ENCODE results near the gene IL6ST. TPM values are rescaled to one million over a fixed set of nuclear protein-coding genes. Genes with fewer than 3 reads are reported as not detected.
A peak's percentile ranks its signal among the peaks of the same experiment; 100 is the strongest.
"Not testable (repeated sequence)": the region's sequence is repeated elsewhere in the genome, so short reads cannot be mapped to it uniquely, and the experiment has no call there.

IL6ST gene
- total and polyA plus RNA-seq, 2 donors: 94.1 to 95.9 TPM

- no peaks in the 10 kb centered on the region for H3K27me3 ChIP-seq (ENCODE audit: control insufficient read depth in 2 of 2, insufficient read depth in 1 of 2, low read length in 1 of 2)
- H3K4me3 ChIP-seq (ENCODE audit: low read length in 2 of 2): no peak overlapping the region
- no peak overlapping the region for H3K27ac ChIP-seq (ENCODE audit: low read depth in 1 of 2, low read length in 1 of 2)
- H3K36me3 ChIP-seq (ENCODE audit: control insufficient read depth in 2 of 2, insufficient read depth in 2 of 2, low read length in 1 of 2): peaks cover 12 to 54% of the 10 kb centered on the region in 2 donors
- DNase-seq (ENCODE audit: low read depth in 6 of 9, low spot score in 9 of 9): no peak
- no peaks in the 10 kb centered on the region for H3K9me3 ChIP-seq (ENCODE audit: control insufficient read depth in 2 of 2, insufficient read depth in 1 of 2, low read length in 1 of 2)
- no peaks in the 10 kb centered on the region for H3K4me1 ChIP-seq (ENCODE audit: control insufficient read depth in 2 of 2, insufficient read depth in 2 of 2, low read length in 2 of 2)
Observed at GRCh38 chr5:55966284-55966683, 28.5 kb downstream of the IL6ST start.

- Histone ChIP-seq H3K27me3 (ENCODE audit: control insufficient read depth in 2 of 2, insufficient read depth in 1 of 2, low read length in 1 of 2) (no peaks in the 10 kb centered on the region), H3K4me1 (ENCODE audit: control insufficient read depth in 2 of 2, insufficient read depth in 2 of 2, low read length in 2 of 2) (no peaks in the 10 kb centered on the region), H3K27ac (ENCODE audit: low read depth in 1 of 2, low read length in 1 of 2) (peak overlapping the region in 1 of 2 donors; percentile 5), H3K4me3 (ENCODE audit: low read length in 2 of 2) (no peak overlapping the region), H3K36me3 (ENCODE audit: control insufficient read depth in 2 of 2, insufficient read depth in 2 of 2, low read length in 1 of 2) (peaks cover 14 to 59% of the 10 kb centered on the region in 2 donors), H3K9me3 (ENCODE audit: control insufficient read depth in 2 of 2, insufficient read depth in 1 of 2, low read length in 1 of 2) (no peaks in the 10 kb centered on the region)
- no peak for DNase-seq (ENCODE audit: low read depth in 6 of 9, low spot score in 9 of 9)
- 98% methylated on average over 6 of the region's 6 CpGs for WGBS
Observed at GRCh38 chr5:55965525-55965924, 29.2 kb downstream of the IL6ST start.

- over 99% methylated on average over 7 of the region's 7 CpGs for whole genome bisulfite sequencing
- Histone ChIP-seq H3K4me3 (ENCODE audit: low read length in 2 of 2) (no peak overlapping the region), H3K4me1 (ENCODE audit: control insufficient read depth in 2 of 2, insufficient read depth in 2 of 2, low read length in 2 of 2) (no peaks in the 10 kb centered on the region), H3K27me3 (ENCODE audit: control insufficient read depth in 2 of 2, insufficient read depth in 1 of 2, low read length in 1 of 2) (no peaks in the 10 kb centered on the region), H3K9me3 (ENCODE audit: control insufficient read depth in 2 of 2, insufficient read depth in 1 of 2, low read length in 1 of 2) (no peaks in the 10 kb centered on the region), H3K27ac (ENCODE audit: low read depth in 1 of 2, low read length in 1 of 2) (no peak overlapping the region), H3K36me3 (ENCODE audit: control insufficient read depth in 2 of 2, insufficient read depth in 2 of 2, low read length in 1 of 2) (peaks cover 24 to 75% of the 10 kb centered on the region in 2 donors)
- no peak for DNase-seq (ENCODE audit: low read depth in 6 of 9, low spot score in 9 of 9)
Observed at GRCh38 chr5:55960779-55961178, 34.0 kb downstream of the IL6ST start.

GRCh38 chr5:55959208-55959607, 35.6 kb downstream of the IL6ST start:
- Histone ChIP-seq H3K27me3 (ENCODE audit: control insufficient read depth in 2 of 2, insufficient read depth in 1 of 2, low read length in 1 of 2) (no peaks in the 10 kb centered on the region), H3K4me1 (ENCODE audit: control insufficient read depth in 2 of 2, insufficient read depth in 2 of 2, low read length in 2 of 2) (no peaks in the 10 kb centered on the region), H3K9me3 (ENCODE audit: control insufficient read depth in 2 of 2, insufficient read depth in 1 of 2, low read length in 1 of 2) (no peaks in the 10 kb centered on the region), H3K4me3 (ENCODE audit: low read length in 2 of 2) (no peak overlapping the region), H3K36me3 (ENCODE audit: control insufficient read depth in 2 of 2, insufficient read depth in 2 of 2, low read length in 1 of 2) (peaks cover 32 to 83% of the 10 kb centered on the region in 2 donors), H3K27ac (ENCODE audit: low read depth in 1 of 2, low read length in 1 of 2) (no peak overlapping the region)
- 93% methylated on average over 1 of the region's 1 CpG for whole genome bisulfite sequencing
- DNase-seq (ENCODE audit: low read depth in 6 of 9, low spot score in 9 of 9): no peak

- H3K4me1 ChIP-seq (ENCODE audit: control insufficient read depth in 2 of 2, insufficient read depth in 2 of 2, low read length in 2 of 2); DNase-seq (ENCODE audit: low read depth in 6 of 9, low spot score in 9 of 9); H3K27me3 ChIP-seq (ENCODE audit: control insufficient read depth in 2 of 2, insufficient read depth in 1 of 2, low read length in 1 of 2); H3K9me3 ChIP-seq (ENCODE audit: control insufficient read depth in 2 of 2, insufficient read depth in 1 of 2, low read length in 1 of 2); H3K4me3 ChIP-seq (ENCODE audit: low read length in 2 of 2); H3K27ac ChIP-seq (ENCODE audit: low read depth in 1 of 2, low read length in 1 of 2): not testable (repeated sequence)
- H3K36me3 ChIP-seq (ENCODE audit: control insufficient read depth in 2 of 2, insufficient read depth in 2 of 2, low read length in 1 of 2): peaks cover 7 to 49% of the 10 kb centered on the region in 2 donors
- 98% methylated on average over 4 of the region's 4 CpGs for WGBS
Observed at GRCh38 chr5:55941154-55941553, 53.6 kb downstream of the IL6ST start.

GRCh38 chr5:55937598-55937997, 57.2 kb downstream of the IL6ST start:
- H3K36me3 ChIP-seq (ENCODE audit: control insufficient read depth in 2 of 2, insufficient read depth in 2 of 2, low read length in 1 of 2): peaks cover 7 to 34% of the 10 kb centered on the region in 2 donors
- H3K27me3 ChIP-seq (ENCODE audit: control insufficient read depth in 2 of 2, insufficient read depth in 1 of 2, low read length in 1 of 2); H3K9me3 ChIP-seq (ENCODE audit: control insufficient read depth in 2 of 2, insufficient read depth in 1 of 2, low read length in 1 of 2); DNase-seq (ENCODE audit: low read depth in 6 of 9, low spot score in 9 of 9); H3K27ac ChIP-seq (ENCODE audit: low read depth in 1 of 2, low read length in 1 of 2); H3K4me3 ChIP-seq (ENCODE audit: low read length in 2 of 2); H3K4me1 ChIP-seq (ENCODE audit: control insufficient read depth in 2 of 2, insufficient read depth in 2 of 2, low read length in 2 of 2): not testable (repeated sequence)

- peaks cover 5 to 26% of the 10 kb centered on the region in 2 donors for H3K36me3 ChIP-seq (ENCODE audit: control insufficient read depth in 2 of 2, insufficient read depth in 2 of 2, low read length in 1 of 2)
- WGBS: 39% methylated on average over 3 of the region's 3 CpGs
- DNase-seq (ENCODE audit: low read depth in 6 of 9, low spot score in 9 of 9): peak; percentile 42 to 84 (median 67)
Observed at GRCh38 chr5:55936100-55936693, 58.6 kb downstream of the IL6ST start.

GRCh38 chr5:55935371-55935770, 59.4 kb downstream of the IL6ST start:
- Histone ChIP-seq H3K27me3 (ENCODE audit: control insufficient read depth in 2 of 2, insufficient read depth in 1 of 2, low read length in 1 of 2) (no peaks in the 10 kb centered on the region), H3K27ac (ENCODE audit: low read depth in 1 of 2, low read length in 1 of 2) (no peak overlapping the region), H3K4me3 (ENCODE audit: low read length in 2 of 2) (no peak overlapping the region), H3K36me3 (ENCODE audit: control insufficient read depth in 2 of 2, insufficient read depth in 2 of 2, low read length in 1 of 2) (peaks cover 0 to 21% of the 10 kb centered on the region in 2 donors), H3K9me3 (ENCODE audit: control insufficient read depth in 2 of 2, insufficient read depth in 1 of 2, low read length in 1 of 2) (no peaks in the 10 kb centered on the region), H3K4me1 (ENCODE audit: control insufficient read depth in 2 of 2, insufficient read depth in 2 of 2, low read length in 2 of 2) (no peaks in the 10 kb centered on the region)
- 97% methylated on average over 6 of the region's 6 CpGs for WGBS
- DNase-seq (ENCODE audit: low read depth in 6 of 9, low spot score in 9 of 9): no peak

More at GRCh38 chr5:55936100-55936693, 58.6 kb downstream of the IL6ST start:
- H3K27me3 ChIP-seq (ENCODE audit: control insufficient read depth in 2 of 2, insufficient read depth in 1 of 2, low read length in 1 of 2): no peaks in the 10 kb centered on the region
- H3K27ac ChIP-seq (ENCODE audit: low read depth in 1 of 2, low read length in 1 of 2): no peak overlapping the region
- no peak overlapping the region for H3K4me3 ChIP-seq (ENCODE audit: low read length in 2 of 2)
- no peaks in the 10 kb centered on the region for H3K4me1 ChIP-seq (ENCODE audit: control insufficient read depth in 2 of 2, insufficient read depth in 2 of 2, low read length in 2 of 2)
- no peaks in the 10 kb centered on the region for H3K9me3 ChIP-seq (ENCODE audit: control insufficient read depth in 2 of 2, insufficient read depth in 1 of 2, low read length in 1 of 2)

- Histone ChIP-seq H3K4me1 (ENCODE audit: control insufficient read depth in 2 of 2, insufficient read depth in 2 of 2, low read length in 2 of 2) (no peaks in the 10 kb centered on the region), H3K36me3 (ENCODE audit: control insufficient read depth in 2 of 2, insufficient read depth in 2 of 2, low read length in 1 of 2) (peaks cover 0 to 17% of the 10 kb centered on the region in 2 donors), H3K27me3 (ENCODE audit: control insufficient read depth in 2 of 2, insufficient read depth in 1 of 2, low read length in 1 of 2) (no peaks in the 10 kb centered on the region), H3K27ac (ENCODE audit: low read depth in 1 of 2, low read length in 1 of 2) (no peak overlapping the region), H3K4me3 (ENCODE audit: low read length in 2 of 2) (no peak overlapping the region), H3K9me3 (ENCODE audit: control insufficient read depth in 2 of 2, insufficient read depth in 1 of 2, low read length in 1 of 2) (no peaks in the 10 kb centered on the region)
- DNase-seq (ENCODE audit: low read depth in 6 of 9, low spot score in 9 of 9): no peak
- WGBS: 97% methylated on average over 2 of the region's 2 CpGs
Observed at GRCh38 chr5:55934720-55935119, 60.0 kb downstream of the IL6ST start.
